ENCODE measurements around the gene MYPN. TPM values are rescaled to one million over a fixed set of nuclear protein-coding genes. Genes with fewer than 3 reads are reported as not detected.
"Not testable (repeated sequence)": the region's sequence is repeated elsewhere in the genome, so short reads cannot be mapped to it uniquely, and the experiment has no call there.

Gene MYPN, protein sequence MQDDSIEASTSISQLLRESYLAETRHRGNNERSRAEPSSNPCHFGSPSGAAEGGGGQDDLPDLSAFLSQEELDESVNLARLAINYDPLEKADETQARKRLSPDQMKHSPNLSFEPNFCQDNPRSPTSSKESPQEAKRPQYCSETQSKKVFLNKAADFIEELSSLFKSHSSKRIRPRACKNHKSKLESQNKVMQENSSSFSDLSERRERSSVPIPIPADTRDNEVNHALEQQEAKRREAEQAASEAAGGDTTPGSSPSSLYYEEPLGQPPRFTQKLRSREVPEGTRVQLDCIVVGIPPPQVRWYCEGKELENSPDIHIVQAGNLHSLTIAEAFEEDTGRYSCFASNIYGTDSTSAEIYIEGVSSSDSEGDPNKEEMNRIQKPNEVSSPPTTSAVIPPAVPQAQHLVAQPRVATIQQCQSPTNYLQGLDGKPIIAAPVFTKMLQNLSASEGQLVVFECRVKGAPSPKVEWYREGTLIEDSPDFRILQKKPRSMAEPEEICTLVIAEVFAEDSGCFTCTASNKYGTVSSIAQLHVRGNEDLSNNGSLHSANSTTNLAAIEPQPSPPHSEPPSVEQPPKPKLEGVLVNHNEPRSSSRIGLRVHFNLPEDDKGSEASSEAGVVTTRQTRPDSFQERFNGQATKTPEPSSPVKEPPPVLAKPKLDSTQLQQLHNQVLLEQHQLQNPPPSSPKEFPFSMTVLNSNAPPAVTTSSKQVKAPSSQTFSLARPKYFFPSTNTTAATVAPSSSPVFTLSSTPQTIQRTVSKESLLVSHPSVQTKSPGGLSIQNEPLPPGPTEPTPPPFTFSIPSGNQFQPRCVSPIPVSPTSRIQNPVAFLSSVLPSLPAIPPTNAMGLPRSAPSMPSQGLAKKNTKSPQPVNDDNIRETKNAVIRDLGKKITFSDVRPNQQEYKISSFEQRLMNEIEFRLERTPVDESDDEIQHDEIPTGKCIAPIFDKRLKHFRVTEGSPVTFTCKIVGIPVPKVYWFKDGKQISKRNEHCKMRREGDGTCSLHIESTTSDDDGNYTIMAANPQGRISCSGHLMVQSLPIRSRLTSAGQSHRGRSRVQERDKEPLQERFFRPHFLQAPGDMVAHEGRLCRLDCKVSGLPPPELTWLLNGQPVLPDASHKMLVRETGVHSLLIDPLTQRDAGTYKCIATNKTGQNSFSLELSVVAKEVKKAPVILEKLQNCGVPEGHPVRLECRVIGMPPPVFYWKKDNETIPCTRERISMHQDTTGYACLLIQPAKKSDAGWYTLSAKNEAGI (N-terminal part only)
- total RNA-seq: under 1 TPM in 5 of 8 experiments, not detected in 3; 0.09 to 0.28 (median 0.13) TPM

DNA sequence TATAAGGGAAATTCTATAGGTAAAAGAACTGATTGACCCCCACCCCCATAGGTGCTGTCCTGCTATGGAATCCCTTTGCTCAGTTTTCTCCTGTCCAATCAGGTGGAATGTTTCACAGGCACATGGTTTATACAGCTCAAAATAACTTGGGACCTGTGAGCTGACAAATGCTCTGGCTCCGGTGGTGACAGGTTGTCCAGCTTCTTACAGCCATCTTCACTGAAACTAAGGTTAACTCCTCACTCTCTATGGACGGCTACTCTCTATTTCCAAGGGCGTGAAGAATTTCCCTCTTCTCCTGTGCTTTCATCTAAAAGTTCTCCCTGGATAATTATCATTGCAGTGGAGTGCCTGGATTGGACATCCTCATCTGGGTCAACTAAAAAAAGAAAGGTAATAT, at the start of gene MYPN:
TSS of gene MYPN (plus strand) at position 158 of the 400 bp plus-strand sequence. CDS start 11,951 bp downstream, outside the sequence.
- H3K4me1 ChIP-seq (replicated peaks in 1 of 2): no peaks in the 10 kb centered on the region
- 70 to 94% (median 89%) methylated on average over 1 to 3 of the region's 3 CpGs; no CpG with 5 or more reads in 5 of the 10 experiments for whole genome bisulfite sequencing, 10 experiments
- H3K4me3 ChIP-seq: no peak within 1 kb of the TSS
- no peak within 1 kb of the TSS for H3K27ac ChIP-seq
- no peak for ATAC-seq (replicated peaks in 6 of 8)
- in situ Hi-C loops (cut with MboI; ENCODE audit: low pct_unique_long_range_greater_than_20kb in 2 of 9, low sequenced_read_pairs in 9 of 9, unreplicated experiment in 9 of 9): no loop called here

DNA sequence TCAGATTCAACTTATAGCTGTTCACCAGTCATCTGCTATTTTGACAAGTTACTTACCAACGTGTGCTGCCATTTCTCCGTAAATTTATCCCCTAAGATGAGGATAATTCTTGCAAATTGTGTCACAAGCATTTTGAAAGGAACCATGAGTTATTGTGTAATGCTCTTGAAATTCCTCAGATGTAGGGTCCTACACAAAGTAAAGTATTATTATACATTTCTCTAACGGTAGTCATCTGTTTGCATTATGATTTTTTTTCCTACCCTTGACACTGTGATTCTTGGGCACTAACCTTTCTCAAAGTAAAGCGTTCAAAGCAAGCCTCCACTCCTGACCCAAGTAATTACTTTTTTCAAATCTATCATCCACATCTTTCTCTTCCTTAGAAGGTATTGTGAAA, 42.3 kb upstream of the MYPN start:
- Histone ChIP-seq H3K4me3 (no peak overlapping the region), H3K27ac (no peak overlapping the region), H3K4me1 (replicated peaks in 1 of 2) (peaks cover 2 to 6% of the 10 kb centered on the region in 2 donors)
- 39 to 100% (median 76%) methylated on average over 1 to 4 of the region's 4 CpGs; no CpG with 5 or more reads in 1 of the 10 experiments for WGBS, 10 experiments
- in situ Hi-C loops (cut with MboI; ENCODE audit: low pct_unique_long_range_greater_than_20kb in 2 of 9, low sequenced_read_pairs in 9 of 9, unreplicated experiment in 9 of 9): no loop called here
- ATAC-seq (replicated peaks in 6 of 8): no peak

DNA sequence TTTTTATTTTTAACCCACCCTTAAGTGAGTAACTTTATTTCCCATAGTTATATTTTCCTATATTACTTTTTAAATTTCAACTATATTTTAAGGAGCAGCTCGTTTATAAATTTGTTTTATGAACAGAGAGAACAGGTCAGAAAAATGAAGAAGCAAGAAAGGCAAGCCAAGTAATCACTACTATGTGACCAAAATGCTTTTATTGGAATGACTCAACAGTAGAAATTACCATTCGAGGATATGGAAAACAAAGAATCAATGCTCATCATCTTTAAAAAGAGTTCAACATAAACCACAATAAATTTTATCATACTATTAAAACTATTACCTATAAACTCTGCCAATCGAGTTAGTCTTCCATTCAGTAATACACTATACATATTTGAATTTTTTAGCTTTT, 41.8 kb upstream of the MYPN start:
- in situ Hi-C loops (cut with MboI; ENCODE audit: low pct_unique_long_range_greater_than_20kb in 2 of 9, low sequenced_read_pairs in 9 of 9, unreplicated experiment in 9 of 9): no loop called here
- ATAC-seq (replicated peaks in 6 of 8): no peak
- Histone ChIP-seq H3K4me1 (replicated peaks in 1 of 2) (peaks cover 5 to 11% of the 10 kb centered on the region in 2 donors), H3K27ac (no peak overlapping the region), H3K4me3 (no peak overlapping the region)
- 43 to 100% (median 74%) methylated on average over 1 to 3 of the region's 3 CpGs for WGBS, 10 experiments

DNA sequence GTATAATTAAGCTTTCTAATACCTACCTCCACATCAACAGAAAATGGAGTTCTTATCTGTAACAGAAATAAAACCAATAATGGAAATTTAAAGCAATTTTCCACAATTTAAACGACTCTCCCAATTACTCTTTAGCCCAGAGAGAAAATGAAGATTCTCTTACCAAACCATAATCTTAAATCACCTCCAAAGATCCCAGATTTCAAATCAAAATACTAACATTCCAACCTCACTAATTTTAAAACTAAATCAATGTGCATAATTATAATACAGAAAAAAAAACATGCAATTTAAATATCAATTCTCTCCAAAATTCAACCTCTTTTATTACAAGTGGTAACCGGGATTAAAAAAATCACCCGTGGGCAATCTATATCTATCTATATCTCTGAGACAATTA, 35.7 kb upstream of the MYPN start:
- Histone ChIP-seq H3K4me3 (peak overlapping the region; percentile 73 to 99 (median 85)), H3K27ac (no peak overlapping the region), H3K4me1 (replicated peaks in 1 of 2) (peaks cover 11 to 27% of the 10 kb centered on the region in 2 donors)
- ATAC-seq (replicated peaks in 6 of 8): no peak
- 0 to 4% (median 0%) methylated on average over 1 to 3 of the region's 3 CpGs; no CpG with 5 or more reads in 1 of the 10 experiments for WGBS, 10 experiments
- in situ Hi-C loops (cut with MboI; ENCODE audit: low pct_unique_long_range_greater_than_20kb in 2 of 9, low sequenced_read_pairs in 9 of 9, unreplicated experiment in 9 of 9): no loop called here

DNA sequence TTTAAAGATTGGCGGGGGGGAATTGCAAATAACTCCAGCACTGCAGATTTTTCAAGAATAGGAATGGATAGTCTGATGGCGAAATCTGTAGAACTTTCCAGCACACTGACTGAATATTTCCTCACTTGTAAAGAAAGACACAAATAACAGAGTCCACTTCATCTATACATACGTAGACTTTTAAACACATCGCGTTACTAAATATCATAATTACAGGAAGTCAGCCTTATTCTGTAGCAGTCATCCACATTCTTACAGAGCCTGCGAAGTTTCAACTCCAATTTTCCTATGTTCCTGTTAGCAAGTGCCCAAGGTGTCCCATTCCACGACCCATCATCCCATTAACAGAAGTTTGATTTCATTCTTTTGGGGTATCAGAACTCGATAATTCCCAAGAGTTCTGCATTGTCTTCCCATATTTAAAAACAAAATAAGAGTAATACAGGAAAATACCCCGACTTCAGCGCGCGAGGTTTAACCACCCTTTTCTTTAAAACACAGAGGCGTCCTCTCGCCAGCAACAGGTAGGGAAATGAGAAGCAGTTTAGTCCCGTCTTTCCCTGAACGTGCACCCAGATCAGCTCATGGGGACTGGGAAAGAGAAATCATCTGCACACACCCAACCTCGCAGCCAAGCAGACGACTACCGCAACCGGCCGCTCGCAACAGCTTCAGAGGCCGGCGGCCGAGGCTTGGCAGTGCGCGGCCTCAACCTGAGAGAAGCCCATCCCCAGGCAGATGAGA, 35.1 kb upstream of the MYPN start:
- ATAC-seq (replicated peaks in 6 of 8): no peak
- in situ Hi-C loops (cut with MboI; ENCODE audit: low pct_unique_long_range_greater_than_20kb in 2 of 9, low sequenced_read_pairs in 9 of 9, unreplicated experiment in 9 of 9): no loop called here
- Histone ChIP-seq H3K27ac (peak overlapping the region; percentile 84 to 95), H3K4me1 (replicated peaks in 1 of 2) (peaks cover 11 to 27% of the 10 kb centered on the region in 2 donors), H3K4me3 (peak overlapping the region; percentile 73 to 99 (median 85))
- WGBS, 10 experiments: 0 to 12% (median 0%) methylated on average over 1 to 17 of the region's 27 CpGs

DNA sequence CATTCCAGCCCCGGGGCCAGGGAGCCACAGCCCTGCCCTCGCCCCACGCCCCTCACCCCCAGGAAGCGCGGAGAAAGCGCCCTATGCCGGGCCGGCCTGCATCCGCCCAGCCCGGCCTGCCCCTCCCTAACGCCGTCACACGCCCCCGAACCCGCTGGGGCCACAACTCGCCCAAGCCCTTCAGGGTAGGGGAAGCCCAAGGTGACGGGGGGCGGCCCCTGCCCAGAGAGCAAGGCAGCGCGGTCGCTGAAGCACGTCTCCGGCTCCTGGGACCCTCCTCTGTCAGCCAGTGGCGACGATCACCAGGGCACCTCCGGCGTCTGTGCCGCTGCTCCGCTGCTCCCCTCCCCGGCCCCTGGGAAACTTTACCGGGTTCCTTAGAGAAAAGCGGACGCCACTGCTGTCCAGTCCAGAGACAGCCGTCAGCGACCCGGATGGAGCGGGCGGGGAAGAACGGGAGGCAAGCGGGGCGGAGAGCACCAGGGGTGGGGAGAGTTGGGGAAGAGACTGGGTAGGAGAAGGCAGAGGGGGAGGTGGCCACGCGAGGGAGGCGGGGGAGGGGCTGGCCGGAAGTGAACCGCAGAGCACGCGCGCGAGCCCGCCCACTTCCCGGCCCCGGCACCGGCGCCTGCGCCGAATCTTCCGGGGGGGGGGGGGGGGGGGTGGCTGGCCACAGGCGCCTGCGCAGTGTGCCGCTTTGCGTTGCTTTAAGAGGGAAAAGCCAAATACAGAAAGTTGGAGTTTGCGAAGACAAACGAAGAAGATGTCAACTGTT, 34.3 kb upstream of the MYPN start, which contains the start of gene HERC4:
TSS of gene HERC4 (minus strand) at position 509 of the 775 bp plus-strand sequence. CDS start 2,175 bp downstream, outside the sequence.
- Histone ChIP-seq H3K4me1 (replicated peaks in 1 of 2) (peaks cover 11 to 27% of the 10 kb centered on the region in 2 donors), H3K4me3 (peak within 1 kb of the TSS; percentile 73 to 99 (median 85)), H3K27ac (peak within 1 kb of the TSS; percentile 84 to 95)
- WGBS, 10 experiments: 0 to 10% (median 0%) methylated on average over 1 to 5 of the region's 64 CpGs; no CpG with 5 or more reads in 4 of the 10 experiments
- peak; percentile 90 to 96 (median 94) for ATAC-seq (replicated peaks in 6 of 8)
- in situ Hi-C loops (cut with MboI; ENCODE audit: low pct_unique_long_range_greater_than_20kb in 2 of 9, low sequenced_read_pairs in 9 of 9, unreplicated experiment in 9 of 9): loop anchor here in 3 of 9 experiments (25.0 kb wide), 3 partner anchors 112 to 237 kb away; no protein-coding TSS in a partner anchor

DNA sequence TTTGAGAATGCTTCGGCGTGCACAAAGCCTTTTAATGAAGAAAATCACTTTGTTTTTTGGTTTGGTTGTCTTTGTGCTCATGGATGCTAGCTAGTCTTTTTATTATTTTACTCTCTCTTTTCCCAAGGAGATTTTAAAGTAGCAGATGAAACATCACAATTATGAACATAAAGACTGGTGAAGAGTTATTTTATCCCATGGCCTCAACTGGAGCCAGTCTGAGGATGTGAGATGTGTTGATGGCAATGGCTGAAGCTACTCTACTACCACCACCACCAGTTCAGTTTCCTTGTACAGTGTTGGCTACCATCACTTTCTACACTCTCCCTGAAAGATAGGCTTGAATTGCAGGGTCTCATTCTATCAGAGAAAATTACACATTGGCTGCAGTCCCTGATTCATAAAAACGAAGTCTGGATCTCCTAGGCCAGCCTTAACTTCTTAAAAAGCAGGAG, 33.7 kb upstream of the MYPN start:
- WGBS, 10 experiments: 0 to 100% (median 42%) methylated on average over 1 to 3 of the region's 3 CpGs; no CpG with 5 or more reads in 2 of the 10 experiments
- ATAC-seq (replicated peaks in 6 of 8): no peak
- Histone ChIP-seq H3K27ac (peak overlapping the region in 1 of 2 donors; percentile 61), H3K4me3 (peak overlapping the region; percentile 73 to 99 (median 85)), H3K4me1 (replicated peaks in 1 of 2) (peaks cover 11 to 27% of the 10 kb centered on the region in 2 donors)
- in situ Hi-C loops (cut with MboI; ENCODE audit: low pct_unique_long_range_greater_than_20kb in 2 of 9, low sequenced_read_pairs in 9 of 9, unreplicated experiment in 9 of 9): loop anchor here in 3 of 9 experiments (25.0 kb wide), 3 partner anchors 112 to 237 kb away; no protein-coding TSS in a partner anchor

DNA sequence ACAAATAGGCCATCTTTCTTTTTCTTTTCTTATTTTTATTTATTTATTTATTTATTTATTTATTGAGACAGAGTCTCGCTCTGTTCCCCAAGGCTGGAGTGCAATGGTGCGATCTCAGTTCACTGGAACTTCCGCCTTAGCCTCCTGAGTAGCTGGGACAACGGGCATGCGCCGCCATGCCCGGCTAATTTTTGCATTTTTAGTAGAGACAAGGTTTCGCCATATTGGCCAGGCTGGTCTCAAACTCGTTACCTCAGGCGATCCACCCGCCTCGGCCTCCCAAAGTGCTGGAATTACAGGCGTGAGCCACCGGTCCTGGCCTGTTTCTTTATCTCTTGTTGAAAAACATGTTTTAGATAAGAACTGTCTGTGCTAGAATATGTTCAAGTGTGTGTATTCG, 33.2 kb upstream of the MYPN start:
- in situ Hi-C loops (cut with MboI; ENCODE audit: low pct_unique_long_range_greater_than_20kb in 2 of 9, low sequenced_read_pairs in 9 of 9, unreplicated experiment in 9 of 9): loop anchor here in 3 of 9 experiments (25.0 kb wide), 3 partner anchors 111 to 236 kb away; no protein-coding TSS in a partner anchor
- H3K27ac ChIP-seq; ATAC-seq (replicated peaks in 6 of 8); H3K4me3 ChIP-seq: not testable (repeated sequence)
- WGBS, 10 experiments: 92 to 100% (median 98%) methylated on average over 2 to 15 of the region's 15 CpGs; no CpG with 5 or more reads in 1 of the 10 experiments
- peaks cover 11 to 27% of the 10 kb centered on the region in 2 donors for H3K4me1 ChIP-seq (replicated peaks in 1 of 2)

DNA sequence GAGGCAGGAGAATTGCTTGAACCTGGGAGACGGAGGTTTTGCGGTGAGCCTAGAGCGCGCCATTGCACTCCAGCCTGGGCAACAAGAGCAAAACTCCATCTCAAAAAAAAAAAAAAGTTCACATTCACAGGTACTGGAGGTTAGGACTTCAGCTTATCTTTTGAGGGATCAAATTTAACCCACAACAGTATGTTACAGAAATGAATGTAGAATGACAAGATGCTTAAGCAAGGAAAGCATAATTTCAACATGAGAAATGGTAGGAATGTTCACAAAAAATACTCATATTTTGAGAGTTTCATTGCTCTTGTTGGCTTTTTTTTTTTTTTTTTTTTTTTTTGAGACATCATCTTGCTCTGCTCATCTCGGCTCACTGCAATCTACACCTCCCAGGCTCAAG, 32.3 kb upstream of the MYPN start:
- WGBS, 10 experiments: 73 to 100% (median 95%) methylated on average over 1 to 5 of the region's 5 CpGs; no CpG with 5 or more reads in 4 of the 10 experiments
- Histone ChIP-seq H3K27ac (no peak overlapping the region), H3K4me3 (no peak overlapping the region), H3K4me1 (replicated peaks in 1 of 2) (peaks cover 9 to 21% of the 10 kb centered on the region in 2 donors)
- in situ Hi-C loops (cut with MboI; ENCODE audit: low pct_unique_long_range_greater_than_20kb in 2 of 9, low sequenced_read_pairs in 9 of 9, unreplicated experiment in 9 of 9): loop anchor here in 3 of 9 experiments (25.0 kb wide), 3 partner anchors 110 to 235 kb away; no protein-coding TSS in a partner anchor
- no peak for ATAC-seq (replicated peaks in 6 of 8)

DNA sequence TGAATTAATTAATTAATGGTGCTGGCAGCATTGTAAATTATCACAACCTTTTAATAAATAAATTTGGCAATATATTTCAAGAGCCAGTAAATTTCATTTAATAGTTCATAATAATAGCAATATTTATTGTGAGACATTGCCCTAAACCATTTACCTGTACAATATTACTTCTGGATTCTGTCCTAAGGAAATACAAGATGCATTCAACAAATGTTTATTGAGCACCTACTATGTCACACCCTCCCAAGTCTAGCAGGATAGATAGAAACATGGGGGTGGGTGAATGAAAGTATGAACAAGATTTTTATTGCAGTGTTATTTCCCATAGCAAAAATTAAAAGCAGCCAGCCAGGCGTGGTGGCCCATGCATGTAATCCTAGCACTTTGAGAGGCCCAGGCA, 29.9 kb upstream of the MYPN start:
- Histone ChIP-seq H3K4me3 (no peak overlapping the region), H3K4me1 (replicated peaks in 1 of 2) (peaks cover 4 to 5% of the 10 kb centered on the region in 2 donors), H3K27ac (no peak overlapping the region)
- WGBS, 10 experiments: 80 to 100% (median 94%) methylated on average over 1 of the region's 1 CpG; no CpG with 5 or more reads in 6 of the 10 experiments
- in situ Hi-C loops (cut with MboI; ENCODE audit: low pct_unique_long_range_greater_than_20kb in 2 of 9, low sequenced_read_pairs in 9 of 9, unreplicated experiment in 9 of 9): loop anchor here in 3 of 9 experiments (25.0 kb wide), 3 partner anchors 108 to 233 kb away; no protein-coding TSS in a partner anchor
- no peak for ATAC-seq (replicated peaks in 6 of 8)
